GM18508 (cell line): ENCODE measurements around the gene TMEM158.

Experiments used
- ATAC-seq: cut with Tn5 transposase; IDR thresholded peaks from one replicate; pipeline ENCODE4 v1.9.1; 2021; ENCODE audit warnings: moderate number of reproducible peaks; ENCODE audit not compliant: insufficient read depth, unreplicated experiment

TMEM158 gene

GRCh38 chr3:45178183-45179023 is 47.7 kb downstream of the TMEM158 start:
- no peak for ATAC-seq

GRCh38 chr3:45176912-45177311 is 49.2 kb downstream of the TMEM158 start:
- no peak for ATAC-seq
